ENCODE measurements around the gene IP6K2.

GRCh38 chr3:48688032-48688736 lies 28.8 kb downstream of the IP6K2 start:
- TF ChIP-seq, protein P1, sequence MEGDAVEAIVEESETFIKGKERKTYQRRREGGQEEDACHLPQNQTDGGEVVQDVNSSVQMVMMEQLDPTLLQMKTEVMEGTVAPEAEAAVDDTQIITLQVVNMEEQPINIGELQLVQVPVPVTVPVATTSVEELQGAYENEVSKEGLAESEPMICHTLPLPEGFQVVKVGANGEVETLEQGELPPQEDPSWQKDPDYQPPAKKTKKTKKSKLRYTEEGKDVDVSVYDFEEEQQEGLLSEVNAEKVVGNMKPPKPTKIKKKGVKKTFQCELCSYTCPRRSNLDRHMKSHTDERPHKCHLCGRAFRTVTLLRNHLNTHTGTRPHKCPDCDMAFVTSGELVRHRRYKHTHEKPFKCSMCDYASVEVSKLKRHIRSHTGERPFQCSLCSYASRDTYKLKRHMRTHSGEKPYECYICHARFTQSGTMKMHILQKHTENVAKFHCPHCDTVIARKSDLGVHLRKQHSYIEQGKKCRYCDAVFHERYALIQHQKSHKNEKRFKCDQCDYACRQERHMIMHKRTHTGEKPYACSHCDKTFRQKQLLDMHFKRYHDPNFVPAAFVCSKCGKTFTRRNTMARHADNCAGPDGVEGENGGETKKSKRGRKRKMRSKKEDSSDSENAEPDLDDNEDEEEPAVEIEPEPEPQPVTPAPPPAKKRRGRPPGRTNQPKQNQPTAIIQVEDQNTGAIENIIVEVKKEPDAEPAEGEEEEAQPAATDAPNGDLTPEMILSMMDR (conservative IDR thresholded peaks at IDR 0.05): no peak
- no peak for TF ChIP-seq ZFX (IDR thresholded peaks at IDR 0.05)

All from C4-2B (cell line).